HCT116 (cell line): ENCODE measurements around the gene ADGRA1. TPM values are rescaled to one million over a fixed set of nuclear protein-coding genes. Genes with fewer than 3 reads are reported as not detected.

Source experiments
- ATAC-seq: fragments of 200-7000 bp; cut with Tn5 transposase; 2 replicates; pipeline ENCODE4 v1.9.1; 2020; ENCODE audit warnings: mild to moderate bottlenecking, moderate library complexity
- BruUV-seq: library from RNA; stranded (reverse); fragments of 400-500 nt; replicated peaks from 2 replicates; lab custom pipeline; 2021; lab: Mats Ljungman, UMichigan
- CTCF ChIA-PET: fragments of 300-600 bp; sonication (Branson Sonifier 250); formaldehyde crosslinking; loops from one replicate; lab custom pipeline; 2021; ENCODE audit warnings: antibody characterized with exemption; lab: Charles Lee
- POLR2A ChIA-PET: fragments of 300-600, 350-600 bp; sonication (Branson Sonifier 250); formaldehyde crosslinking; loops from one replicate; lab custom pipeline; 2021; ENCODE audit warnings: antibody characterized with exemption; lab: Charles Lee
- RAD21 ChIA-PET, 2 experiments: fragments of 300-600 bp; sonication (Branson Sonifier 250); formaldehyde crosslinking; loops; one replicate each; lab custom pipeline; 2023; ENCODE audit warnings: low total read pairs in 2 of 2; ENCODE audit not compliant: uncharacterized antibody in 2 of 2, unreplicated experiment in 2 of 2, low non-redundant PET in 1 of 2; lab: Charles Lee
- DNase-seq: peaks from one replicate; pipeline ENCODE4 v3.0.0-alpha.2; 2010; ENCODE audit warnings: low read depth, low spot score
- H2AFZ ChIP-seq: fragments of 200-600 bp; shearing (Covaris generic), sonication (generic); 2 replicates; pipeline ENCODE4 v1.6.1; 2017; ENCODE audit warnings: low read depth, mixed run types, mixed read lengths, antibody characterized with exemption, low read length; ENCODE audit not compliant: poor library complexity, severe bottlenecking
- H3K27ac ChIP-seq: 2 replicates; pipeline ENCODE4 v1.5.1; 2012; ENCODE audit warnings: low read depth, low read length
- H3K27me3 ChIP-seq: fragments of 200-600 bp; sonication (generic); 2 replicates; pipeline ENCODE4 v1.6.1; 2016; ENCODE audit warnings: mixed run types, low read length, mixed read lengths; ENCODE audit not compliant: insufficient read depth
- H3K36me3 ChIP-seq, 2 experiments: fragments of 200-500 bp in 1 of 2; fragments of 200-600 bp in 1 of 2; sonication (Bioruptor generic) in 1 of 2; sonication (generic) in 1 of 2; 2 replicates each; pipeline versions ENCODE4 v1.5.1 to v1.6.1; 2014 to 2016; ENCODE audit warnings: low read length in 2 of 2, inconsistent platforms in 1 of 2, mixed read lengths in 1 of 2, mixed run types in 1 of 2; ENCODE audit not compliant: insufficient read depth in 2 of 2, control insufficient read depth in 1 of 2
- H3K4me1 ChIP-seq, 2 experiments: fragments of 200-600 bp in 1 of 2; sonication (generic) in 1 of 2; 2 replicates each; pipeline versions ENCODE4 v1.5.1 to v1.6.1; 2012 to 2017; ENCODE audit warnings: low read length in 2 of 2, inconsistent platforms in 1 of 2, mild to moderate bottlenecking in 1 of 2, mixed read lengths in 1 of 2, mixed run types in 1 of 2, moderate library complexity in 1 of 2; ENCODE audit not compliant: insufficient read depth in 2 of 2, control insufficient read depth in 1 of 2
- H3K4me2 ChIP-seq: fragments of 200-600 bp; sonication (generic); 2 replicates; pipeline ENCODE4 v1.6.1; 2017; ENCODE audit warnings: mixed run types, low read length, mixed read lengths
- H3K4me3 ChIP-seq, 2 experiments: fragments of 200-600 bp in 1 of 2; sonication (generic) in 1 of 2; replicated peaks in 1 of 2; 2 replicates each; pipeline ENCODE4 v1.5.1; 2011 to 2016; ENCODE audit warnings: low read length in 2 of 2, control low read depth in 1 of 2, low read depth in 1 of 2, mild to moderate bottlenecking in 1 of 2, mixed read lengths in 1 of 2, mixed run types in 1 of 2
- H3K79me2 ChIP-seq: fragments of 200-600 bp; sonication (generic); 2 replicates; pipeline ENCODE4 v1.6.1; 2017; ENCODE audit warnings: mild to moderate bottlenecking, mixed run types, low read length, moderate library complexity, mixed read lengths; ENCODE audit not compliant: insufficient read depth
- H3K9ac ChIP-seq: fragments of 200-600 bp; sonication (generic); 2 replicates; pipeline ENCODE4 v1.6.1; 2016; ENCODE audit warnings: low read length, mixed read lengths
- H3K9me2 ChIP-seq: fragments of 200-600 bp; sonication (generic), shearing (Covaris generic); 2 replicates; pipeline ENCODE4 v1.6.1; 2017; ENCODE audit warnings: mixed run types, mild to moderate bottlenecking, moderate library complexity; ENCODE audit not compliant: insufficient read depth
- H3K9me3 ChIP-seq, 2 experiments: fragments of 200-500 bp in 1 of 2; fragments of 200-600 bp in 1 of 2; sonication (Bioruptor generic) in 1 of 2; sonication (generic) in 1 of 2; 2 replicates each; pipeline ENCODE4 v1.6.1; 2014 to 2017; ENCODE audit warnings: low read length in 2 of 2, mixed read lengths in 2 of 2, inconsistent platforms in 1 of 2, low read depth in 1 of 2, mild to moderate bottlenecking in 1 of 2, mixed run types in 1 of 2, moderate library complexity in 1 of 2; ENCODE audit not compliant: control insufficient read depth in 1 of 2, insufficient read depth in 1 of 2
- H4K20me1 ChIP-seq: fragments of 200-600 bp; sonication (generic), shearing (Covaris generic); 2 replicates; pipeline ENCODE4 v1.6.1; 2017; ENCODE audit warnings: mixed run types, mild to moderate bottlenecking, moderate library complexity; ENCODE audit not compliant: insufficient read depth
- CBX3 ChIP-seq: IDR thresholded peaks from 2 replicates; pipeline ENCODE4 v1.6.1; 2012; ENCODE audit warnings: low read depth
- CEBPB ChIP-seq: IDR thresholded peaks from 2 replicates; pipeline ENCODE4 v1.6.1; 2012; ENCODE audit warnings: low read depth
- EGR1 ChIP-seq: IDR thresholded peaks from 2 replicates; pipeline ENCODE4 v1.6.1; 2012; ENCODE audit warnings: low read depth
- ELF1 ChIP-seq: IDR thresholded peaks from 2 replicates; pipeline ENCODE4 v1.6.1; 2012; ENCODE audit warnings: low read depth, borderline replicate concordance
- EZH2 ChIP-seq: fragments of 200-600 bp; sonication (generic); IDR thresholded peaks from 2 replicates; pipeline ENCODE4 v1.6.1; 2017; ENCODE audit warnings: antibody characterized with exemption, mixed run types
- EZH2phosphoT487 ChIP-seq: fragments of 200-600 bp; IDR thresholded peaks from 2 replicates; pipeline ENCODE4 v1.6.1; 2018; ENCODE audit warnings: antibody characterized with exemption, borderline replicate concordance
- FOSL1 ChIP-seq: IDR thresholded peaks from 2 replicates; pipeline ENCODE4 v1.6.1; 2012; ENCODE audit warnings: low read depth
- JUND ChIP-seq: IDR thresholded peaks from 2 replicates; pipeline ENCODE4 v1.6.1; 2012
- POLR2AphosphoS5 ChIP-seq: IDR thresholded peaks from 2 replicates; pipeline ENCODE4 v1.6.1; 2011; ENCODE audit warnings: mild to moderate bottlenecking, low read depth, low read length, moderate library complexity
- RAD21 ChIP-seq: IDR thresholded peaks from 2 replicates; pipeline ENCODE4 v1.6.1; 2012; ENCODE audit warnings: low read depth, mild to moderate bottlenecking
- TCF7L2 ChIP-seq: IDR thresholded peaks from 2 replicates; pipeline ENCODE4 v1.7.0; 2011; ENCODE audit warnings: borderline replicate concordance, inconsistent platforms; ENCODE audit not compliant: insufficient read depth, insufficient read length; ENCODE audit errors: extremely low read depth
- YY1 ChIP-seq: IDR thresholded peaks from 2 replicates; pipeline ENCODE4 v1.6.1; 2011; ENCODE audit warnings: low read length, low read depth, moderate library complexity, mild to moderate bottlenecking; ENCODE audit not compliant: insufficient replicate concordance; ENCODE audit errors: extremely low read depth
- ZFX ChIP-seq: fragments of 450-650 bp; IDR thresholded peaks from 2 replicates; pipeline ENCODE4 v1.6.1; 2017
- intact Hi-C: fragments of 100-400 bp; cut with micrococcal nuclease; formaldehyde crosslinking; loops from 2 replicates; pipeline ENCODE4 v1.10.0; 2022
- total RNA-seq: library from RNA; stranded (reverse); gene quantifications from one replicate; pipeline ENCODE4 v1.2.1, GENCODE V29; 2021; ENCODE audit not compliant: unreplicated experiment
- TF ChIP-seq, protein P1 (sequence below), 3 experiments: fragments of 200-600 bp in 1 of 3; sonication (generic) in 1 of 3; IDR thresholded peaks in 2 of 3; conservative IDR thresholded peaks in 1 of 3; 2 replicates each; pipeline ENCODE4 v1.5.1; 2012 to 2017; ENCODE audit warnings: low read depth in 2 of 3, low read length in 2 of 3, antibody characterized with exemption in 1 of 3, borderline replicate concordance in 1 of 3, control low read depth in 1 of 3, mild to moderate bottlenecking in 1 of 3, mixed read lengths in 1 of 3, mixed run types in 1 of 3, moderate library complexity in 1 of 3; ENCODE audit not compliant: insufficient read depth in 1 of 3
- TF ChIP-seq, protein P2 (sequence below): IDR thresholded peaks from 2 replicates; pipeline ENCODE4 v1.6.1; 2012
- TF ChIP-seq, protein P3 (sequence below): IDR thresholded peaks from 2 replicates; pipeline ENCODE4 v1.6.1; 2012
- TF ChIP-seq, protein P4 (sequence below): IDR thresholded peaks from 2 replicates; pipeline ENCODE4 v1.6.1; 2011; ENCODE audit warnings: mild to moderate bottlenecking, low read length, moderate library complexity; ENCODE audit not compliant: insufficient replicate concordance; ENCODE audit errors: extremely low read depth
- TF ChIP-seq, protein P5 (sequence below): IDR thresholded peaks from 2 replicates; pipeline ENCODE4 v1.6.1; 2012; ENCODE audit warnings: low read depth

The ADGRA1 gene
- total RNA-seq, 1 experiment from 2014 or later = not detected

DNA sequence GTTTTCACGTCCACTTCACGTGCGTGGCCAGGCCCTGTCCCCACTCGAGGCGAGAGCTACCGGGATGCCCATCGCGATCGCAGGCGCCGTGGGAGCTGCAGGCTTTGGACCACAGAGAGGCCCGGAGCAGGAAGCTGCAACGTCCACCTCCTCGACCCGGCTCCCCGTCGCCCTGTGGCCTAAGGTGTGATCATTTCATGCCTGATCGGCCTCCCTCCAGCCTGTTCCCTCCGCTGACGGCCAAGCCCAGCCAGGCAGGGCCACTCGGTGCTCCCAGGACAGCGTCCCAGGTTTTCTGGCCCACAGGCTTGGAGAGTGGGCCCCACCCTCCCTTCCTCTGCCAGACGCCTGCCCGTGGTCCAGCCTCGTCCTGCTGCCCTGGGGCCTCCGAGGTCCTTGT, 91.9 kb downstream of the ADGRA1 start:
- Histone ChIP-seq H2AFZ (no peak overlapping the region), H3K4me1 (no peaks in the 10 kb centered on the region), H4K20me1 (no peaks in the 10 kb centered on the region), H3K36me3 (no peaks in the 10 kb centered on the region), H3K9me2 (no peaks in the 10 kb centered on the region), H3K27me3 (no peaks in the 10 kb centered on the region), H3K4me3 (no peak overlapping the region), H3K4me2 (no peak overlapping the region), H3K9me3 (no peaks in the 10 kb centered on the region; a peak in 1 of 4 replicates), H3K79me2 (no peaks in the 10 kb centered on the region)
- intact Hi-C loops = no loop called here
- POLR2A ChIA-PET = no interaction called here
- RAD21 ChIA-PET = no interaction called here
- CTCF ChIA-PET = no interaction called here
- ATAC-seq (no peak), DNase-seq (no peak)
- TF ChIP-seq, protein P1, sequence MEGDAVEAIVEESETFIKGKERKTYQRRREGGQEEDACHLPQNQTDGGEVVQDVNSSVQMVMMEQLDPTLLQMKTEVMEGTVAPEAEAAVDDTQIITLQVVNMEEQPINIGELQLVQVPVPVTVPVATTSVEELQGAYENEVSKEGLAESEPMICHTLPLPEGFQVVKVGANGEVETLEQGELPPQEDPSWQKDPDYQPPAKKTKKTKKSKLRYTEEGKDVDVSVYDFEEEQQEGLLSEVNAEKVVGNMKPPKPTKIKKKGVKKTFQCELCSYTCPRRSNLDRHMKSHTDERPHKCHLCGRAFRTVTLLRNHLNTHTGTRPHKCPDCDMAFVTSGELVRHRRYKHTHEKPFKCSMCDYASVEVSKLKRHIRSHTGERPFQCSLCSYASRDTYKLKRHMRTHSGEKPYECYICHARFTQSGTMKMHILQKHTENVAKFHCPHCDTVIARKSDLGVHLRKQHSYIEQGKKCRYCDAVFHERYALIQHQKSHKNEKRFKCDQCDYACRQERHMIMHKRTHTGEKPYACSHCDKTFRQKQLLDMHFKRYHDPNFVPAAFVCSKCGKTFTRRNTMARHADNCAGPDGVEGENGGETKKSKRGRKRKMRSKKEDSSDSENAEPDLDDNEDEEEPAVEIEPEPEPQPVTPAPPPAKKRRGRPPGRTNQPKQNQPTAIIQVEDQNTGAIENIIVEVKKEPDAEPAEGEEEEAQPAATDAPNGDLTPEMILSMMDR (IDR thresholded peaks at IDR 0.05 in 2 of 3, conservative IDR thresholded peaks at IDR 0.05 in 1 of 3; ENCODE audit: borderline replicate concordance in 1 of 3, insufficient read depth in 1 of 3, low read depth in 2 of 3, low read length in 2 of 3) = no peak
- no peak for TF ChIP-seq CBX3
- TF ChIP-seq YY1 = no peak
- TF ChIP-seq EZH2phosphoT487 = no peak
- TF ChIP-seq ZFX = no peak
- no peak for TF ChIP-seq JUND
- TF ChIP-seq TCF7L2 = no peak
- TF ChIP-seq, protein P2, sequence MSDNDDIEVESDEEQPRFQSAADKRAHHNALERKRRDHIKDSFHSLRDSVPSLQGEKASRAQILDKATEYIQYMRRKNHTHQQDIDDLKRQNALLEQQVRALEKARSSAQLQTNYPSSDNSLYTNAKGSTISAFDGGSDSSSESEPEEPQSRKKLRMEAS = no peak
- TF ChIP-seq FOSL1 = no peak
- no peak for TF ChIP-seq EGR1
- TF ChIP-seq, protein P3, sequence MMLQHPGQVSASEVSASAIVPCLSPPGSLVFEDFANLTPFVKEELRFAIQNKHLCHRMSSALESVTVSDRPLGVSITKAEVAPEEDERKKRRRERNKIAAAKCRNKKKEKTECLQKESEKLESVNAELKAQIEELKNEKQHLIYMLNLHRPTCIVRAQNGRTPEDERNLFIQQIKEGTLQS = no peak
- TF ChIP-seq EZH2 = no peak
- TF ChIP-seq, protein P4, sequence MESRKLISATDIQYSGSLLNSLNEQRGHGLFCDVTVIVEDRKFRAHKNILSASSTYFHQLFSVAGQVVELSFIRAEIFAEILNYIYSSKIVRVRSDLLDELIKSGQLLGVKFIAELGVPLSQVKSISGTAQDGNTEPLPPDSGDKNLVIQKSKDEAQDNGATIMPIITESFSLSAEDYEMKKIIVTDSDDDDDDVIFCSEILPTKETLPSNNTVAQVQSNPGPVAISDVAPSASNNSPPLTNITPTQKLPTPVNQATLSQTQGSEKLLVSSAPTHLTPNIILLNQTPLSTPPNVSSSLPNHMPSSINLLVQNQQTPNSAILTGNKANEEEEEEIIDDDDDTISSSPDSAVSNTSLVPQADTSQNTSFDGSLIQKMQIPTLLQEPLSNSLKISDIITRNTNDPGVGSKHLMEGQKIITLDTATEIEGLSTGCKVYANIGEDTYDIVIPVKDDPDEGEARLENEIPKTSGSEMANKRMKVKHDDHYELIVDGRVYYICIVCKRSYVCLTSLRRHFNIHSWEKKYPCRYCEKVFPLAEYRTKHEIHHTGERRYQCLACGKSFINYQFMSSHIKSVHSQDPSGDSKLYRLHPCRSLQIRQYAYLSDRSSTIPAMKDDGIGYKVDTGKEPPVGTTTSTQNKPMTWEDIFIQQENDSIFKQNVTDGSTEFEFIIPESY = no peak
- no peak for TF ChIP-seq ELF1
- TF ChIP-seq, protein P5, sequence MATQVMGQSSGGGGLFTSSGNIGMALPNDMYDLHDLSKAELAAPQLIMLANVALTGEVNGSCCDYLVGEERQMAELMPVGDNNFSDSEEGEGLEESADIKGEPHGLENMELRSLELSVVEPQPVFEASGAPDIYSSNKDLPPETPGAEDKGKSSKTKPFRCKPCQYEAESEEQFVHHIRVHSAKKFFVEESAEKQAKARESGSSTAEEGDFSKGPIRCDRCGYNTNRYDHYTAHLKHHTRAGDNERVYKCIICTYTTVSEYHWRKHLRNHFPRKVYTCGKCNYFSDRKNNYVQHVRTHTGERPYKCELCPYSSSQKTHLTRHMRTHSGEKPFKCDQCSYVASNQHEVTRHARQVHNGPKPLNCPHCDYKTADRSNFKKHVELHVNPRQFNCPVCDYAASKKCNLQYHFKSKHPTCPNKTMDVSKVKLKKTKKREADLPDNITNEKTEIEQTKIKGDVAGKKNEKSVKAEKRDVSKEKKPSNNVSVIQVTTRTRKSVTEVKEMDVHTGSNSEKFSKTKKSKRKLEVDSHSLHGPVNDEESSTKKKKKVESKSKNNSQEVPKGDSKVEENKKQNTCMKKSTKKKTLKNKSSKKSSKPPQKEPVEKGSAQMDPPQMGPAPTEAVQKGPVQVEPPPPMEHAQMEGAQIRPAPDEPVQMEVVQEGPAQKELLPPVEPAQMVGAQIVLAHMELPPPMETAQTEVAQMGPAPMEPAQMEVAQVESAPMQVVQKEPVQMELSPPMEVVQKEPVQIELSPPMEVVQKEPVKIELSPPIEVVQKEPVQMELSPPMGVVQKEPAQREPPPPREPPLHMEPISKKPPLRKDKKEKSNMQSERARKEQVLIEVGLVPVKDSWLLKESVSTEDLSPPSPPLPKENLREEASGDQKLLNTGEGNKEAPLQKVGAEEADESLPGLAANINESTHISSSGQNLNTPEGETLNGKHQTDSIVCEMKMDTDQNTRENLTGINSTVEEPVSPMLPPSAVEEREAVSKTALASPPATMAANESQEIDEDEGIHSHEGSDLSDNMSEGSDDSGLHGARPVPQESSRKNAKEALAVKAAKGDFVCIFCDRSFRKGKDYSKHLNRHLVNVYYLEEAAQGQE = no peak
- TF ChIP-seq CEBPB = no peak
- TF ChIP-seq RAD21 = no peak
- TF ChIP-seq POLR2AphosphoS5 = no peak
- TF ChIP-seq, all 23 proteins: peak for 0
- Histone ChIP-seq H3K9ac (no peak overlapping the region), H3K27ac (no peak overlapping the region)
- no TSS peak for BruUV-seq
